Stimulated activated CD4-positive, alpha-beta T cell treated with anti-CD3 and anti-CD28 coated beads, TNF-alpha, amount 100 ng/mL, for 1 hour (primary cell): ENCODE results near the gene PDE4DIP.
A peak's percentile ranks its signal among the peaks of the same experiment; 100 is the strongest.
"Not testable (repeated sequence)": the region's sequence is repeated elsewhere in the genome, so short reads cannot be mapped to it uniquely, and the experiment has no call there.

Source experiments
- DNase-seq, 3 donors: peaks; one replicate each; pipeline ENCODE4 v3.0.0-alpha.2; 2020; ENCODE audit warnings: low read depth in 3 of 3, low spot score in 1 of 3

PDE4DIP gene

GRCh38 chr1:148844220-148844619, at the start of gene PDE4DIP:
PDE4DIP (plus strand) TSS chr1:148844428; CDS start chr1:148844775, 347 bp downstream.
- DNase-seq = peak in 2 of 3 donors; percentile 1 to 5

DNA sequence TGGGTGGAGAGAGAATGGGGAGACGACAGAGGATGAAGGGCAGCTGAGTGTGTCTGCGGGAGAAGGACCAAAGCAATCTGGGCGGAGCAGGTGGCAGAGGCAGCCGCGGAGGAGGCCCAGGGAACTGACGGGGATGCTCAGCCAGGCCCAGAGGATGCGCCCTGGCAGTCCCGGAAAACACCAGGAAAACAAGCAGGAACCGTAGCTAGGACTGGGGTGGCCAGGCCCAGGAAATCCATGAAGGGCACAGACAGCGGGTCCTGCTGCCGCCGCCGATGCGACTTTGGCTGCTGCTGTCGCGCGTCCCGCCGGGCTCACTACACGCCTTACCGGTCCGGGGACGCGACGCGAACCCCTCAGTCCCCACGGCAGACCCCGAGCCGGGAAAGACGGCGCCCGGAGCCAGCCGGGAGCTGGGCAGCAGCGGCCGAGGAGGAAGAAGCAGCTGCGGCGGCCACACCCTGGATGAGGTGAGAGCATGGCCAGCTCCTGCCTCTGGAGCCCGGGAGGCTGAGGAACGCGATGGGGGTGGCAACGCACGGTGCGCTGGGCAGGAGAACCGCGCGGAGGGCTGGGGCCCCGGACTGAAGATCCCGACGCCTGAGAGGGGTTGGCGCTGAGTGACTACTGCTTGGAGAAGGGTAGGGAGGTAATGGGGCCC, 35.8 kb upstream of the PDE4DIP start:
- DNase-seq = not testable (repeated sequence)

DNA sequence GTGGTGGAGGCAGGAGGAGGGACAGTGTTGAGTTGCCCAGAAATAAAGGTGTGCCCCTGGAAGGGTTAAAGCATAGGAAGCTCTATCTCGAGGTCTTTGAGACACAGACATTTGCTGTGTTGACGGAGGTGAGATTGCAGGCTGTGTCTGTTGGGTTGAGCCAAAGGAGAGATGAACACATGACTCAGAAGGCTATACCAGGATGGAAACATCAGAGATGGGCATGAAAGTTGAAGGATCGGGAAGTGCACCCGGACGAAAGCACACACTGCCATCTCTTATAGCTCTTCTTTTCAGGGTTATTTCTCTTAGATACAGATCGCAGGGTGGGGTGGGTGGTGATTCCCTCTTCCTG, 35.3 kb upstream of the PDE4DIP start:
- DNase-seq = not testable (repeated sequence)

GRCh38 chr1:148822180-148822579, 22.0 kb upstream of the PDE4DIP start:
- not testable (repeated sequence) for DNase-seq

DNA sequence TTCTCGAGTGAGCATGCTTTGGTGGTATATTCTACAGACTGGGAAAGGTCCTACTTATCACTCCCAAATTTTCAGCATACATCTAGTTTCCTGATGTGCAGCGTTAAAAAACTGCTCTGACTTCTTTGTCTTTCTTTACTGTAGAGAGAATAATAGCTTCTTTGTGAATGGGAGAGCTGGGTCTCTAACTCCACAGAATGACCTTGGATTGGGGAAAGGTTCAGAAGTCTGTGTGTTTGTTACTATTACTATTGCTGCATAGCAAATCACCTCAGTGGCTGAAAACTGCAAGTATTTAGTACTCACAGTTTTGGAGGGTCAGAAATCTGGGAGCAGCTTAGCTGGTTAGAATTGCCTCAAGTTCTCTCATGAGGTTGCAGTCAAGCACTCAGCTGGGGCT, 20.4 kb upstream of the PDE4DIP start:
- not testable (repeated sequence) for DNase-seq

DNA sequence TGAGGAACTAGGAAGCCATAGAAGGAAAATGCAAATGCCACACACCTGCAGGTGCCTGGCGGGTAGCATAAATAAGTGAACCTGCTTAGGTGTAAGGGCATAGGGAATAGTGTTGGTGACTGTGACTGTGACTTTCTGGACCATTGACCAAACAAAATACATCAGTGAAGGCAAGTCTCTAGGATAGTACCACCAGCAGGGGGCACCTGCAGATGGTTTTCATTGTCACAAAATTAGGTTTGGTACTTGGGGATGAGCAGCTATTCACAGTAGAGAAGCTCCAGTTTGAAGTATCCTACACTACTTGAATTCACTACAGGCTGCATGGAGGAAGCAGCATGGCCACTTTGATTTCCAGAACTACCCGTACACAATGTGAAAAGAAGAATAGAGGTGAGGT, 19.2 kb upstream of the PDE4DIP start:
- DNase-seq = not testable (repeated sequence)

GRCh38 chr1:148828531-148828930, 15.7 kb upstream of the PDE4DIP start:
- DNase-seq = not testable (repeated sequence)

- DNase-seq = not testable (repeated sequence)
Measured at GRCh38 chr1:148828962-148829361, 15.3 kb upstream of the PDE4DIP start.

DNA sequence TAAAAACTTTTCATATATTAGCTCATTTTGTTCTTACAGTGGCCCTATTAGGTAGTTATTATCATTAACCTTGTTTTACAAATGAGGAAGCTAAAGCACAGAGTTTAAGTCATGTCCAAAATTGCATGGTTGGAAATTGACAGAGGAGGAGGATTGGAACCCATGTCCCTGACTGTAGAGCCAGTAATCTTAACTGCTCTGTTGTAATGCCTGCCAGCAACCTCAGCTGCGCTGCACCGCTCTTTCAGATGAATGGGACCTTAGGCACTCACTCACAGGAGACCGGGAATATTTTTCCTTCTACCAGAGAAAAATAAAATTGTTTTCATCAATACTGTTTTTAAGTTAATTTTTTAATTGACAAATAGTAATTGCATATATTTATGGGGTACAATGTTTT, 14.9 kb upstream of the PDE4DIP start:
- not testable (repeated sequence) for DNase-seq

DNA sequence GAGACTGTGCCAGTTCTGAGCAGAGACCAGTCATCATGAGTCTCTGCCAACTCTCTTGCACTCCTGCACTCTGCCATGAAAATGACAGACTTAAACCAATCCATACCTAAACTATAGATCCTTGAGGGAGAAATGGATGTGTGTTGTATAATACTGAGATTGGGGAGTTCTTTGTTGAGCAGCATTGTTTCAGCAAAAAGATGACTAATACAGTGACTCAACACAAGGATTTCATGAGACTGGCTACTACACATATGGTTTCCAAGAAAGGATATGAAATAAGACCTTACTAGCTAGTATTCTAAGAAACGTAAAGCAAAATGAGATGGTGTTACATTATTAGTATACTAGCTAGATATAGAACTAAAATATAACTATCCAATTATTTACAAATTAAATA, 3.0 kb upstream of the PDE4DIP start:
- not testable (repeated sequence) for DNase-seq

DNA sequence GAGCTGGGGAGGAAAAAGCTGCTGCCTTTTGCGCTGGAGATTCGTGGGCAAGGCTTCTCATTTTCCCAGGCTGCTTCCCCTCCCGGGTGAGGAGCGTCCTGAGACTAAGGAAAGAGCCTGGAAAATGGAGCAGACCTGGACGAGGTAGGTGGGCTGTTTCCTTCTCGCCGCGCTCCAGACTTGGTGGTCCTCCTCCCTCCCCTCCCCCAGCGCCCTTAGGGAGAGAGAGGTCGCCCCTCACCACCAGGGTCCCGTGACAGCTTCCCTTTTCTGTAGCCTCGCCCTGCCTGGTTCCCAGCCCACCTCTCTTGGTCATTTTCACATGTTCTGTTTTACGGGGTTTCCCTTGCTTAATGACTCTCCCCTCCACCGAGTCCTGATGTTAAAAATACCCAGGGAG, 423 bp downstream of the PDE4DIP start:
- not testable (repeated sequence) for DNase-seq

- DNase-seq = not testable (repeated sequence)
Measured at GRCh38 chr1:148845068-148845467, 840 bp downstream of the PDE4DIP start.

- DNase-seq = not testable (repeated sequence)
Measured at GRCh38 chr1:148850347-148850746, 6.1 kb downstream of the PDE4DIP start.

DNA sequence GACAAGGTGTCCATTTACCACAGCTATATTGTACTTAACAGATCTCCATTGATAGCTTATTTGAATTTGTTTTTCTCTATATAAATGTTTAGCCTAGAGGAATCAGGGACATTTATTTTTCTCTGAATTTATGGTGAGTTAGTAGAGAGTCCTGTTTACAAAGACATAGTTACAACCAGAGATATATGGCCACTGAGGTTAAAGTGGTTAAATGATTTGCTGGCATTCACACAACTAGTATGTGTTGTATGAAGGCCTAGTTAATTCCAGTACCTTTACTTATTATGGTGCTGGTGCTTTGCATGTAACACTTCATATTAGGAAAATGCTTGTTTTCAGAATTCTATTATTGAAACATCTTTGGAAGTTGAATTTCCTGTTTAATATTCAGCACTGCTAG, 6.6 kb downstream of the PDE4DIP start:
- DNase-seq = not testable (repeated sequence)

DNA sequence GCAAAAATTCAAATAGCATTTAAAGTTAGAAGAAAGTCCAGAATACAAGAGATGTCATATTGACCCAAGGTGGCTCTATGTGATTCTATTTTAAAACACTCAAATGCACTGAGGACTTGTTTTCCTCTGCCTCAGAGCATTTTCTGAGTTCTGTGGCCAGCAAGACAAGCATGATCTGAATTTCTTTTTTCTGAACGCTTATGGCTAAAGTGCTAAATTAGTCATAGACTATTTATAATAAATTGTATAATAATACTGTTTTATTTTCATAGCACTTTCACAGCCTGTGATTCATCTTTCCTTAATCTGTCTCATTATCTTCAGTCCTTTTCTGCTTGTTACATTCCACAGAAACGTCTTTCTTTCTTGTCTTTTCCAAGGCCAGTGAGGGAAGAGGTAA, 7.5 kb downstream of the PDE4DIP start:
- DNase-seq = not testable (repeated sequence)

DNA sequence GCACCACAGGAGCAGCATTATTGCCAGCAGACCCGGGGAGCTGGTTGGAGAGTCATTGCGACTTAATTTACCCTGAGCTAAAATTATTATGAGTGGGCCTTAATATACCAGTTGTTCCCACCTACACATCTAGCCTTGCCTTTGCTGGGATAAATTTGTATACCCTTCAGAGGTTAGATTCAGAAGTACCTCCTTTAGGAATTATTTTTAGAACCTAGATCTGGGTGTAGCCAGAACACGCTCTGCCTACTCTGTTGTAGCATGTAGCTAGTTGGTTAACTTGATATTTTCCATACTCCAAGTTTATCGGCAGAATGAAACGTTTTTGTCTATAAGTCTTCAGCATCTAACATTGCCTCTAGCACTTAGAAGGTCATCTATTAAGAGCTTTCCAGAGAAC, 9.1 kb downstream of the PDE4DIP start:
- not testable (repeated sequence) for DNase-seq

DNA sequence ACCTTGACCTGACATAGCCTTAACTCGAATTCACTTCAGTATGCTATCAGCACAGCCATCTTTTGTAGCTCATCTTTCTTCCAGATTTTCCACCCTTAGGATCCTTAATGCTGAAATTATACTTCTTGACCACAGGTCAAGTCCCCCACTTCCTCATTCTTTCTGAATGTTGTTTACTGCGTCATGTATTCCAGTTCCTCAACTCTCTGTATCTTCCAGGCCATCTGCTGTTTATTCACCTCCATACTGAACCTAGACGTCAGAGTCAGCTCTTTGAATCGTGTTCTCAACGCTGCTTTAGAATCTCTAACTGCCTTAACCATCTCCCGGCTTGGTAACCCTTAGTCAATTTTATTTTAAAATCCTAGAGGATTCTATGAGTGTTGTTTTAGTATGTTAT, 9.8 kb downstream of the PDE4DIP start:
- not testable (repeated sequence) for DNase-seq

- not testable (repeated sequence) for DNase-seq
Measured at GRCh38 chr1:148855367-148855766, 11.1 kb downstream of the PDE4DIP start.

DNA sequence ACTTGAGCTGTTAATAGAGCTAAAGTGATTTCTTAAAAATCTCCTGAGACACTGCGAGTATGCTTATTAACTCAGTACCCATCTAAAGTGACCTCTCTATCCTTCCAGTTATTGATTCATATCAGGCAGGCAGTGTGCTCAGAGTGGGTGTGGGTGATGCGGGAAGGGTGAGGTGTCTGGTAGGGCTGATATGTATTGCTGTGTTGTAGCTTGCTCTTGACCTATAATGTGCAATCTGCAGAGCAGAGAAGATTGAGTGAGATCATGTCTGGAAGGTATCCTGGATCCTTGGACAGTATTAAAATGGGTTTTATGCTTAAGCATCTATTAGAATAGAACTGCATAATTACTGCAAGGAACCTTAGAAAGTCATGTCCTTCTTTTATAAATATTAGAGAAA, 15.8 kb downstream of the PDE4DIP start:
- not testable (repeated sequence) for DNase-seq

GRCh38 chr1:148860579-148861259, 16.5 kb downstream of the PDE4DIP start:
- not testable (repeated sequence) for DNase-seq

DNA sequence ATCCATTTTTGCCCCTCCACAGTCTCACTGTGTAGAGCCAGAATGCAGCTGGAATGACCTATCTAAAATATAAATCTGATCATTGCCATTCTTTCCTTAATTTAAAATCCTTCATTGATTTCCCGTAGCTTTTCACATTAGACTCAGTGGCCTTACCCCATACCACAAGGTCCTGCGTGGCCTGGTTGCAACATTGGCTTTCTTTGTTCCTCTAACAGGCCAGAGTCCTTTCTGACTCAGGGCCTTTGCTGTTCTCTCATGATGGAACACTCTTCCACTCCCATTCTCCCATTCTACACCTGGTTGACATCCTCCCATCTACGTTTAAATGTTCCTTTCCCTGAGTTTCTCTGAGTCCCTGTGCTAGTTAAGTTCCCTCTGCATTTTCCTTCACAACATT, 18.4 kb downstream of the PDE4DIP start:
- not testable (repeated sequence) for DNase-seq

DNA sequence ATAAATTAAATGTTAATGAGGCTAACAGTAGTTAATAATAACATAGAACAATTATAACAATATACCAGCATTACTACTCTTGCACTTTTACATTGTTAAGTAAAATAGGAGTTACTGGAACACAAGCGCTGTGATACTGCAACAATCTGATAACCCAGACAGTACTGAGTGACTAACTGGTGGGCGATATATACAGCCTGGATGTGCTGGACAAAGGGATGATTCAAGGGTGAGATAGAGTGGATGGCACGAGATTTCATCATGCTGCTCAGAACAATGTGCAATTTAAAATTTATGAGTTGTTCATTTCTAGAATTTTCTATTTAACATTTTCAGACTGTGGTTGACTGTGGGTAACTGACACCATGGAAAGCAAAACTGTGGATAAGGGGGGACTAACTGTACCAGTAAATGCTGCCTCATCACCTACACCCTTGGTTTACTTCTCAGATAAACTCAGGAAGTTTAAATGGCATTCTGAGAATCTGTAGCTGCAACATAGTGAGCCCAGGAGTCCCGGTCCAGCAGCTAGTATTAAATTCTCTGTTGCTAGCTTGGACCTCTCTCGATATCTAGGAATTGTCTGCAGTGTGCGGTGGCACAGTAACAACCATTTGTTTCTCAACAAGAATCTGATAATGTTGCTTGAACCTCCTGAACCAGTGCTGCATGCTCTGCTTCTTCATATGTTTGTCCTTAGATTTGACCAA, 24.9 kb downstream of the PDE4DIP start:
- DNase-seq = not testable (repeated sequence)
